Hepatocyte (in vitro differentiated cells): ENCODE data around the gene KIAA0930.

Experiments
- EZH2 ChIP-seq: fragments of 200-600 bp; sonication (generic); IDR thresholded peaks from 2 replicates; pipeline ENCODE4 v1.6.1; 2016; ENCODE audit warnings: antibody characterized with exemption, mild to moderate bottlenecking, borderline replicate concordance
- TF ChIP-seq, protein P1 (sequence below): fragments of 200-600 bp; sonication (generic); IDR thresholded peaks from 2 replicates; pipeline ENCODE4 v1.5.1; 2016; ENCODE audit warnings: antibody characterized with exemption, mild to moderate bottlenecking; ENCODE audit not compliant: poor library complexity

DNA sequence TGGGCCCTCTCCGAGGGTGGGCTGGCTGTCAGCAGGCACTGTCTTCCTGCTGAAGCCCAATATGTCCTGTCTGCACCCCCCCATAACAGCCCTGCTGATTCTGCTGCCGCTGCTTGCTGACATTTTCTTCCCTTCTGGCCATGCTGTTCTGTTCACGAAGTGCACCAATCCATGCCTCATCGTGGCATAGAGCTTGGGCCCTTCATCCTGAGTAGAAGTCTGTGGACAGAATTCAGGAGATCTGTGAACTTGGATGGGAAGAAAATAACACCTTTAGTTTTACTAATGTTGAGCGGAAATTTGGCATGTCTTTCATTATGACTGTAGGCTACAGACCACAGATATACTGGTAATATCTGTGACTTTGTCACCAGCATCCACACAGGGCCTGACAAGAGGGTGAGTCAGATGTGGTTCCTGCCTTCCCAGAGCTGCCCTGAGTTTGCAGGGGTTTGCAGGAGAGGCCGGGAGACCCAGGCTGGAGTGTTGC is 14.1 kb upstream of the KIAA0930 start:
- TF ChIP-seq, protein P1, sequence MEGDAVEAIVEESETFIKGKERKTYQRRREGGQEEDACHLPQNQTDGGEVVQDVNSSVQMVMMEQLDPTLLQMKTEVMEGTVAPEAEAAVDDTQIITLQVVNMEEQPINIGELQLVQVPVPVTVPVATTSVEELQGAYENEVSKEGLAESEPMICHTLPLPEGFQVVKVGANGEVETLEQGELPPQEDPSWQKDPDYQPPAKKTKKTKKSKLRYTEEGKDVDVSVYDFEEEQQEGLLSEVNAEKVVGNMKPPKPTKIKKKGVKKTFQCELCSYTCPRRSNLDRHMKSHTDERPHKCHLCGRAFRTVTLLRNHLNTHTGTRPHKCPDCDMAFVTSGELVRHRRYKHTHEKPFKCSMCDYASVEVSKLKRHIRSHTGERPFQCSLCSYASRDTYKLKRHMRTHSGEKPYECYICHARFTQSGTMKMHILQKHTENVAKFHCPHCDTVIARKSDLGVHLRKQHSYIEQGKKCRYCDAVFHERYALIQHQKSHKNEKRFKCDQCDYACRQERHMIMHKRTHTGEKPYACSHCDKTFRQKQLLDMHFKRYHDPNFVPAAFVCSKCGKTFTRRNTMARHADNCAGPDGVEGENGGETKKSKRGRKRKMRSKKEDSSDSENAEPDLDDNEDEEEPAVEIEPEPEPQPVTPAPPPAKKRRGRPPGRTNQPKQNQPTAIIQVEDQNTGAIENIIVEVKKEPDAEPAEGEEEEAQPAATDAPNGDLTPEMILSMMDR, result no peak
- TF ChIP-seq EZH2, result no peak
